Calu3 (cell line): ENCODE measurements around the gene AGBL1. TPM values are rescaled to one million over a fixed set of nuclear protein-coding genes. Genes with fewer than 3 reads are reported as not detected.

ENCODE experiments used
- BruUV-seq: library from RNA; stranded (reverse); fragments of 400-500 nt; replicated peaks from 2 replicates; lab custom pipeline; 2021; lab: Mats Ljungman, UMichigan
- CTCF ChIA-PET: fragments of 300-600 bp; sonication (Branson Sonifier 250); formaldehyde crosslinking; loops from one replicate; lab custom pipeline; 2022; ENCODE audit warnings: antibody characterized with exemption; lab: Charles Lee
- DNase-seq: peaks from one replicate; pipeline ENCODE4 v3.0.0; 2022
- H3K27ac Mint-ChIP-seq: one replicate; pipeline ENCODE4 v1.8.0; 2022; ENCODE audit warnings: mixed read lengths; ENCODE audit not compliant: unreplicated experiment
- H3K27me3 Mint-ChIP-seq: one replicate; pipeline ENCODE4 v1.8.0; 2022; ENCODE audit warnings: mixed read lengths; ENCODE audit not compliant: unreplicated experiment
- H3K36me3 Mint-ChIP-seq: one replicate; pipeline ENCODE4 v1.8.0; 2022; ENCODE audit warnings: mild to moderate bottlenecking, moderate library complexity, mixed read lengths; ENCODE audit not compliant: insufficient read depth, unreplicated experiment
- H3K4me1 Mint-ChIP-seq: one replicate; pipeline ENCODE4 v1.8.0; 2022; ENCODE audit warnings: mild to moderate bottlenecking, low read depth, mixed read lengths; ENCODE audit not compliant: unreplicated experiment
- H3K4me3 Mint-ChIP-seq: one replicate; pipeline ENCODE4 v1.8.0; 2022; ENCODE audit warnings: mild to moderate bottlenecking, low read depth, moderate library complexity, mixed read lengths; ENCODE audit not compliant: unreplicated experiment
- H3K9me3 Mint-ChIP-seq: one replicate; pipeline ENCODE4 v1.8.0; 2022; ENCODE audit warnings: low read depth, mixed read lengths; ENCODE audit not compliant: unreplicated experiment
- CTCF ChIP-seq: fragments of 200-600 bp; IDR thresholded peaks from one replicate; pipeline ENCODE4 v1.8.0; 2022; ENCODE audit warnings: antibody characterized with exemption; ENCODE audit not compliant: unreplicated experiment
- intact Hi-C: fragments of 100-400 bp; cut with micrococcal nuclease; formaldehyde crosslinking; loops from one replicate; pipeline ENCODE4 v1.10.0; 2022; ENCODE audit not compliant: unreplicated experiment
- total RNA-seq: library from RNA; stranded (reverse); gene quantifications from 2 replicates; pipeline ENCODE4 v1.2.3, GENCODE V29; 2022

Gene AGBL1
- total RNA-seq, 1 experiment from 2014 or later = not detected

GRCh38 chr15:86481720-86482119 is 402.0 kb downstream of the AGBL1 start:
- Mint-ChIP-seq H3K9me3 (peaks cover 17% of the 10 kb centered on the region), H3K36me3 (no peaks in the 10 kb centered on the region), H3K27me3 (no peaks in the 10 kb centered on the region), H3K27ac (no peak overlapping the region), H3K4me3 (no peak overlapping the region), H3K4me1 (no peaks in the 10 kb centered on the region)
- no peak for DNase-seq
- TF ChIP-seq CTCF = no peak
- CTCF ChIA-PET = no interaction called here
- intact Hi-C loops = no loop called here
- BruUV-seq = no TSS peak

DNA sequence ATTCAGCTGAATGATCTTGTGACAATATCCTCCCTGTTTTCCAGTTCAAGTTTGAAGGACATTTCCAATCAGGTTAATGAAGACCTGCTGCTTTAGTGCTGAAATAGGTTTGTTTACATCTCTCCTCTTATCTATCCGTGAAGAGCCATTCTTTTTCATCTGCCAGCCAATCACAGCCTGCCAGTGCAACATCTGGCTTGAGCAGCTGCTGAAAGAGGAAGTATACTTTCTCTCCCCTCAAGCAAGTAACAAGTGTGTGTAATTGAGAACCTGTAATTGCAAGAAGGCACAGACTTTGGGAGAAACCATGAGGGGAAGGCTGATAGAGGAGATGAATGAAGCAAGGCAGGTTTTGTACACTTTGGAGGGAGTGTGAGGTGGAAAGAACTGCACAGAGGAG is 404.3 kb downstream of the AGBL1 start:
- DNase-seq = no peak
- no peak overlapping the region for H3K4me3 Mint-ChIP-seq
- intact Hi-C loops = no loop called here
- BruUV-seq = no TSS peak
- H3K9me3 Mint-ChIP-seq = peaks cover 13% of the 10 kb centered on the region
- no peaks in the 10 kb centered on the region for H3K27me3 Mint-ChIP-seq
- no peak for TF ChIP-seq CTCF
- no peak overlapping the region for H3K27ac Mint-ChIP-seq
- CTCF ChIA-PET = no interaction called here
- H3K36me3 Mint-ChIP-seq = no peaks in the 10 kb centered on the region
- H3K4me1 Mint-ChIP-seq = no peaks in the 10 kb centered on the region

- Mint-ChIP-seq H3K36me3 (no peaks in the 10 kb centered on the region), H3K4me3 (no peak overlapping the region), H3K27me3 (no peaks in the 10 kb centered on the region), H3K27ac (no peak overlapping the region), H3K9me3 (peaks cover 11% of the 10 kb centered on the region), H3K4me1 (no peaks in the 10 kb centered on the region)
- intact Hi-C loops = no loop called here
- no peak for TF ChIP-seq CTCF
- no peak for DNase-seq
- CTCF ChIA-PET = no interaction called here
- no TSS peak for BruUV-seq
These were observed 408.4 kb downstream of the AGBL1 start for GRCh38 chr15:86488046-86488445.

DNA sequence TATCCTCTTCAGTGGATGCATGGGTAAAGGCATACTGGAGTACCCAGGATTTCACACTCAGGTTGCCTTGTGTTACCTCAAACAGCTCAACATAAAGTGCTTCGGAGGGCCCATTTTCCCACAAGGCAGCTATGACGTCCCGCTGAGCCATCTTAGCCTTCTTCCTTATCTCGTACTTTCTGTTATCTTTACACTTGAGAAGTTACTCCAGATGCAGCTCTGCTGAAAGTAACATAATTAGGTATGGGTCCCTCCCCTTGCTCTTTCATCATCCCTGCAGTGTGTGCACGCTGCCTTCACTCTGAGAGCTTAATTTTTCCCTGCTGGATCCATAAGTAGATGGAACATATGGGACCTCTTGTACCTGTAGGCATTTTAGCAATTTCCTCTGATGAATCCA is 410.3 kb downstream of the AGBL1 start:
- TF ChIP-seq CTCF = no peak
- no peak overlapping the region for H3K27ac Mint-ChIP-seq
- no peaks in the 10 kb centered on the region for H3K27me3 Mint-ChIP-seq
- no TSS peak for BruUV-seq
- H3K36me3 Mint-ChIP-seq = no peaks in the 10 kb centered on the region
- no peaks in the 10 kb centered on the region for H3K4me1 Mint-ChIP-seq
- CTCF ChIA-PET = no interaction called here
- no peak for DNase-seq
- intact Hi-C loops = no loop called here
- H3K9me3 Mint-ChIP-seq = peaks cover 18% of the 10 kb centered on the region
- H3K4me3 Mint-ChIP-seq = no peak overlapping the region
